ENCODE results near the gene C8G. TPM values are rescaled to one million over a fixed set of nuclear protein-coding genes. Genes with fewer than 3 reads are reported as not detected.
A peak's percentile ranks its signal among the peaks of the same experiment; 100 is the strongest.

The C8G gene
- total and polyA plus RNA-seq, 9 of the 15 experiments (the other 6 are each of a cell fraction or from before 2014, with no cell fraction given): 0.35 to 5.9 (median 2.7) TPM; not detected in 2

DNA sequence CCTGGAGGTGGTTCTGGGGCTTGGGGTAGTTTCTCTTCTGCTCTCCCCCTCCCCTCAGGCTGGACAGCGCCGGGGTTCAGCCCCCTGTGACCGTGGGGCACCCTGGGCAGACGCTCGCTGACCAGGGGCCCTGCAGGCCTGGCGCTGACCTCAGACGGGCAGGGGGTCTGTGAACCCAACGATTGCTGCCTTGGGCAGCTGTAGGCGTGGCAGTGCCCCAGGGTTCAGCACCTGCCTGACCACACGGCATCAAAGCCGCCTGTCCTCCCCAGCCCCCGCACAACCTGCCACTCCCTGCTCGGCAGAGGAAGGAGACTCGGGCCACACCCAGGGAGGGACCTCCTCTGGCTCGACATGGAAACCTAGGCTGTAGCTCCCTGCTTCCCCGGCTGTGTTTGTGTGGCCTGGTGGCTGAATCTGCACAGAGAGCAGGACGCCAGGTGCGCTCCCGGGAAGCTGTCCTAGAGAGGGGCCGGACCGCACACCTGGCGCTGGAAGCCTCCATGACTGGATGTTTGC is 19.2 kb downstream of the C8G start (continued):
- no peak for TF ChIP-seq RREB1 (CRISPR knock-in tag; IDR thresholded peaks at IDR 0.05)
- no peak for TF ChIP-seq NELFE (IDR thresholded peaks at IDR 0.05; ENCODE audit: insufficient read depth, insufficient read length)
- TF ChIP-seq CTBP1 (IDR thresholded peaks at IDR 0.05; ENCODE audit: borderline replicate concordance): peak; percentile 92
- TF ChIP-seq FOSL1 (tag; conservative IDR thresholded peaks at IDR 0.05): no peak
- no peak for TF ChIP-seq ZNF318 (IDR thresholded peaks at IDR 0.05; ENCODE audit: borderline replicate concordance in 1 of 2, low read depth in 1 of 2)
- TF ChIP-seq ZNF316 (IDR thresholded peaks at IDR 0.05): no peak
- TF ChIP-seq ZNF354B (CRISPR knock-in tag; IDR thresholded peaks at IDR 0.05): no peak
- TF ChIP-seq, protein P1, sequence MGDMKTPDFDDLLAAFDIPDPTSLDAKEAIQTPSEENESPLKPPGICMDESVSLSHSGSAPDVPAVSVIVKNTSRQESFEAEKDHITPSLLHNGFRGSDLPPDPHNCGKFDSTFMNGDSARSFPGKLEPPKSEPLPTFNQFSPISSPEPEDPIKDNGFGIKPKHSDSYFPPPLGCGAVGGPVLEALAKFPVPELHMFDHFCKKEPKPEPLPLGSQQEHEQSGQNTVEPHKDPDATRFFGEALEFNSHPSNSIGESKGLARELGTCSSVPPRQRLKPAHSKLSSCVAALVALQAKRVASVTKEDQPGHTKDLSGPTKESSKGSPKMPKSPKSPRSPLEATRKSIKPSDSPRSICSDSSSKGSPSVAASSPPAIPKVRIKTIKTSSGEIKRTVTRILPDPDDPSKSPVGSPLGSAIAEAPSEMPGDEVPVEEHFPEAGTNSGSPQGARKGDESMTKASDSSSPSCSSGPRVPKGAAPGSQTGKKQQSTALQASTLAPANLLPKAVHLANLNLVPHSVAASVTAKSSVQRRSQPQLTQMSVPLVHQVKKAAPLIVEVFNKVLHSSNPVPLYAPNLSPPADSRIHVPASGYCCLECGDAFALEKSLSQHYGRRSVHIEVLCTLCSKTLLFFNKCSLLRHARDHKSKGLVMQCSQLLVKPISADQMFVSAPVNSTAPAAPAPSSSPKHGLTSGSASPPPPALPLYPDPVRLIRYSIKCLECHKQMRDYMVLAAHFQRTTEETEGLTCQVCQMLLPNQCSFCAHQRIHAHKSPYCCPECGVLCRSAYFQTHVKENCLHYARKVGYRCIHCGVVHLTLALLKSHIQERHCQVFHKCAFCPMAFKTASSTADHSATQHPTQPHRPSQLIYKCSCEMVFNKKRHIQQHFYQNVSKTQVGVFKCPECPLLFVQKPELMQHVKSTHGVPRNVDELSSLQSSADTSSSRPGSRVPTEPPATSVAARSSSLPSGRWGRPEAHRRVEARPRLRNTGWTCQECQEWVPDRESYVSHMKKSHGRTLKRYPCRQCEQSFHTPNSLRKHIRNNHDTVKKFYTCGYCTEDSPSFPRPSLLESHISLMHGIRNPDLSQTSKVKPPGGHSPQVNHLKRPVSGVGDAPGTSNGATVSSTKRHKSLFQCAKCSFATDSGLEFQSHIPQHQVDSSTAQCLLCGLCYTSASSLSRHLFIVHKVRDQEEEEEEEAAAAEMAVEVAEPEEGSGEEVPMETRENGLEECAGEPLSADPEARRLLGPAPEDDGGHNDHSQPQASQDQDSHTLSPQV (IDR thresholded peaks at IDR 0.05): peak; percentile 47
- no peak for TF ChIP-seq CBFB (CRISPR knock-in tag; IDR thresholded peaks at IDR 0.05)
